ENCODE results near the gene MYO7B.

DNA sequence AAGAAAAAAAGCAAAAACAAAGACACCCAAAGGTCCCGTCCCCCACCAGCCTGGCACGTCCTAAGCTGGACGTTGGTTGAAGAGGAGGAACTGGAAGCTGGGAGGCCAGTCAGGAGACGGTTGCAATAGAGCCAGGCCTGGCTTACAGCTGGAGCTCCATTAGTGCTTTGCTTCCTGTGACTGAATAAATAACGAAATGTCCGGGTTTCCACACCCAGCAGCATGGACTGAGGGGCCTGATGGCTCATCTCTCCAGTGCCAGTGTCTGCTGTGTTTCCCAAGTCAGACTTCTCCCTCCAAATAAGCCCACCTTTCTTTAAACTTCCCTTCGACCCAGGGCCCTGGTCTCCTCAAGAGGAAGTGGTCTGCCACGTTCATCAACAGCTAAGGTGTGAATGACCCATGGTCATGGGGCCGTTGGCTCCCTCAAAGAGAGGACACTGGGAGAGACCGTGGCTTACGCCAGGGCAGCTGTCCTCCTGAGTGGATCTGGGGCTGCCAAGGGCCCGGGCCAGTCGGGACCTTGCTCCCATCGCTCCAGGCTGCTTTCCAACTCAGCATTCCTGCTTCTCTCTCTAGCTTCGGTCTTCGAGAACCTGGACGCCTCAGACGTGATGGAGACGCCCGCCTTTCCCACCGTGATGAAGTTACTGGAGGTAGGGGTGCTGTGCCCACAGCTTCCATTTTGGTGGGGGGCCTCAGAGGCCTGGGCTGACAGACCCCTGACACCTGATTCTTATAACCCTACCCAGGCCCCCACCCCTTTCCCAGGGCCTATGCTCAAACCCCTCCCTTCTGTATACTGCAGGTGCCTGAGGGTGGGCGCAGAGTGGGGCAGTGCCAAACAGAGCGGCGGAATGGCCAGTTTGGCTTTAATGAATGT lies 44.9 kb downstream of the MYO7B start:
- TF ChIP-seq, protein P1, sequence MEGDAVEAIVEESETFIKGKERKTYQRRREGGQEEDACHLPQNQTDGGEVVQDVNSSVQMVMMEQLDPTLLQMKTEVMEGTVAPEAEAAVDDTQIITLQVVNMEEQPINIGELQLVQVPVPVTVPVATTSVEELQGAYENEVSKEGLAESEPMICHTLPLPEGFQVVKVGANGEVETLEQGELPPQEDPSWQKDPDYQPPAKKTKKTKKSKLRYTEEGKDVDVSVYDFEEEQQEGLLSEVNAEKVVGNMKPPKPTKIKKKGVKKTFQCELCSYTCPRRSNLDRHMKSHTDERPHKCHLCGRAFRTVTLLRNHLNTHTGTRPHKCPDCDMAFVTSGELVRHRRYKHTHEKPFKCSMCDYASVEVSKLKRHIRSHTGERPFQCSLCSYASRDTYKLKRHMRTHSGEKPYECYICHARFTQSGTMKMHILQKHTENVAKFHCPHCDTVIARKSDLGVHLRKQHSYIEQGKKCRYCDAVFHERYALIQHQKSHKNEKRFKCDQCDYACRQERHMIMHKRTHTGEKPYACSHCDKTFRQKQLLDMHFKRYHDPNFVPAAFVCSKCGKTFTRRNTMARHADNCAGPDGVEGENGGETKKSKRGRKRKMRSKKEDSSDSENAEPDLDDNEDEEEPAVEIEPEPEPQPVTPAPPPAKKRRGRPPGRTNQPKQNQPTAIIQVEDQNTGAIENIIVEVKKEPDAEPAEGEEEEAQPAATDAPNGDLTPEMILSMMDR (conservative IDR thresholded peaks at IDR 0.05; ENCODE audit: low read length) = no peak
- TF ChIP-seq EZH2phosphoT487 (IDR thresholded peaks at IDR 0.05; ENCODE audit: borderline replicate concordance, low read depth, low read length) = no peak
